Breast epithelium (tissue), 4 donors: Measurements from ENCODE around the gene EEF1A2. TPM values are rescaled to one million over a fixed set of nuclear protein-coding genes. Genes with fewer than 3 reads are reported as not detected.

Experiments used
- DNase-seq, 2 donors: peaks; one replicate each; pipeline ENCODE4 v3.0.0-alpha.2; 2019; ENCODE audit warnings: low spot score in 2 of 2
- H3K27ac ChIP-seq, 2 donors: fragments of 200-600 bp; sonication (generic) in 1 of 2; one replicate each; pipeline ENCODE4 v1.5.1; 2016 to 2019; ENCODE audit warnings: mild to moderate bottlenecking in 1 of 2
- H3K27me3 ChIP-seq, 2 donors: fragments of 200-600 bp; sonication (generic) in 1 of 2; one replicate each; pipeline versions ENCODE4 v1.5.1 to v1.6.0; 2017 to 2019; ENCODE audit warnings: control low read depth in 1 of 2, mild to moderate bottlenecking in 1 of 2
- H3K36me3 ChIP-seq: fragments of 200-600 bp; one replicate; pipeline ENCODE4 v1.5.1; 2019
- H3K4me1 ChIP-seq, 2 donors: fragments of 200-600 bp; sonication (generic); one replicate each; pipeline ENCODE4 v1.5.1; 2016 to 2019; ENCODE audit warnings: control low read depth in 1 of 2
- H3K4me3 ChIP-seq, 3 donors: fragments of 200-600 bp; sonication (generic); 1 replicate in 2 of 3; 2 replicates in 1 of 3; pipeline ENCODE4 v1.5.1; 2016 to 2019; ENCODE audit warnings: mild to moderate bottlenecking in 3 of 3, moderate library complexity in 2 of 3
- H3K9me3 ChIP-seq, 2 donors: fragments of 200-600 bp; sonication (generic) in 1 of 2; one replicate each; pipeline ENCODE4 v1.5.1; 2016 to 2019; ENCODE audit warnings: control low read depth in 1 of 2
- CTCF ChIP-seq, 3 donors: fragments of 450-650 bp; IDR thresholded peaks; one replicate each; pipeline ENCODE4 v1.5.1; 2016 to 2017; ENCODE audit warnings: antibody characterized with exemption in 3 of 3, mild to moderate bottlenecking in 3 of 3, moderate library complexity in 3 of 3
- POLR2A ChIP-seq: fragments of 450-650 bp; IDR thresholded peaks from one replicate; pipeline ENCODE4 v1.6.1; 2016; ENCODE audit warnings: antibody characterized with exemption, mild to moderate bottlenecking, moderate library complexity
- POLR2AphosphoS5 ChIP-seq, 3 donors: sonication (generic); formaldehyde crosslinking; IDR thresholded peaks; one replicate each; pipeline ENCODE4 v1.6.1; 2017; ENCODE audit warnings: antibody characterized with exemption in 3 of 3
- intact Hi-C: fragments of 100-400 bp; cut with DNase I; formaldehyde crosslinking; loops from one replicate; pipeline ENCODE4 v1.15.1; 2023; ENCODE audit warnings: low total_unique reads
- total RNA-seq, 3 donors: library from RNA; depleted of rRNA; stranded (reverse); fragments of >200 nt; gene quantifications; one replicate each; pipeline ENCODE4 v1.1.0, GENCODE V29; 2016

Gene EEF1A2
- total RNA-seq, 3 donors from 2014 or later: 0.48 to 20.6 (median 4.8) TPM

GRCh38 chr20:63449796-63450730, 48.8 kb downstream of the EEF1A2 start:
- peaks cover 4 to 89% of the 10 kb centered on the region in 2 donors for H3K27me3 ChIP-seq
- no peaks in the 10 kb centered on the region for H3K36me3 ChIP-seq
- no peak overlapping the region for H3K27ac ChIP-seq
- TF ChIP-seq CTCF (IDR thresholded peaks at IDR 0.05): no peak
- no peak for TF ChIP-seq POLR2A
- no peak for TF ChIP-seq POLR2AphosphoS5 (IDR thresholded peaks at IDR 0.05)
- intact Hi-C loops: no loop called here
- H3K4me1 ChIP-seq: peaks cover 0 to 5% of the 10 kb centered on the region in 2 donors
- no peaks in the 10 kb centered on the region for H3K9me3 ChIP-seq
- H3K4me3 ChIP-seq: no peak overlapping the region
- DNase-seq: no peak

GRCh38 chr20:63449025-63449424, 49.9 kb downstream of the EEF1A2 start:
- no peak for DNase-seq
- peaks cover 4 to 85% of the 10 kb centered on the region in 2 donors for H3K27me3 ChIP-seq
- no peak for TF ChIP-seq POLR2A
- no peak for TF ChIP-seq POLR2AphosphoS5 (IDR thresholded peaks at IDR 0.05)
- TF ChIP-seq CTCF (IDR thresholded peaks at IDR 0.05): no peak
- H3K9me3 ChIP-seq: no peaks in the 10 kb centered on the region
- H3K27ac ChIP-seq: no peak overlapping the region
- H3K4me1 ChIP-seq: no peaks in the 10 kb centered on the region
- no peaks in the 10 kb centered on the region for H3K36me3 ChIP-seq
- no peak overlapping the region for H3K4me3 ChIP-seq
- intact Hi-C loops: no loop called here

GRCh38 chr20:63448031-63448430, 50.9 kb downstream of the EEF1A2 start:
- H3K27me3 ChIP-seq: peaks cover 0 to 77% of the 10 kb centered on the region in 2 donors
- H3K4me3 ChIP-seq: no peak overlapping the region
- DNase-seq: no peak
- H3K9me3 ChIP-seq: no peaks in the 10 kb centered on the region
- no peaks in the 10 kb centered on the region for H3K36me3 ChIP-seq
- intact Hi-C loops: no loop called here
- H3K4me1 ChIP-seq: no peaks in the 10 kb centered on the region
- H3K27ac ChIP-seq: no peak overlapping the region
- no peak for TF ChIP-seq POLR2AphosphoS5 (IDR thresholded peaks at IDR 0.05)
- no peak for TF ChIP-seq CTCF (IDR thresholded peaks at IDR 0.05)
- TF ChIP-seq POLR2A: no peak

GRCh38 chr20:63447320-63447719, 51.6 kb downstream of the EEF1A2 start:
- Histone ChIP-seq H3K36me3 (no peaks in the 10 kb centered on the region), H3K9me3 (no peaks in the 10 kb centered on the region), H3K4me3 (no peak overlapping the region), H3K27me3 (peaks cover 0 to 70% of the 10 kb centered on the region in 2 donors), H3K27ac (no peak overlapping the region), H3K4me1 (no peaks in the 10 kb centered on the region)
- intact Hi-C loops: no loop called here
- no peak for TF ChIP-seq POLR2AphosphoS5 (IDR thresholded peaks at IDR 0.05)
- TF ChIP-seq CTCF (IDR thresholded peaks at IDR 0.05): no peak
- TF ChIP-seq POLR2A: no peak
- no peak for DNase-seq
